ENCODE data around the gene MRPS27. TPM values are rescaled to one million over a fixed set of nuclear protein-coding genes. Genes with fewer than 3 reads are reported as not detected.

Gene MRPS27
- total RNA-seq, 4 donors from 2014 or later, result 14.3 to 34.7 (median 27.9) TPM

DNA sequence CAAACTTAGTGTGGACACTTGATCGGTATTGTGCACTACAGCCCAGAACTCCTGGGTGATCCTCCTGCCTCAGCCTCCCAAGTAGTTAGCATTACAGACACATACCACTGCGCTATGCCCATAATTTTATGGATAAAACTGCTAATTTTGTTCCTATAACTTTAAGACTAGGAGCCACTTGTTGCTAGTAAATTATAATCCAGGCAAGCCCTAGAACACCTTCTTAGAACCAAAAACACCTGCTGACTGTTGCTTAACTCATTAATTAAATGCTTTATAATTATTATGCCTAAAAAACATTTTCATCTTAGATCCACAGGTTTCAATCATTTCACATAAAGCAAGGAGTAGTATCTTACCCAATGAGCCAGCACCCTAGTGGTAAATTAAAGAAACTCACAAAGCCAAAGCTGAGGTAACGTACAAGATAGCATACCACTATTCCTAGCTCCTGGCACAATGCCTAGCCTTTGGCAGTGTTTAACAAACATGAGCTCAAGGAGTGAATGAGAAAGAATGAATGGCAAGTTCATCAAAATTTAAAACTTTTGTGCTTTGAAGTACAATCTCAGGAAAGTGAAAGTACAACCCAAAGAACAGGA lies 5.4 kb downstream of the MRPS27 start:
- Histone ChIP-seq H3K36me3 (peaks cover 0 to 17% (median 3%) of the 10 kb centered on the region in 4 donors), H3K27ac (no peak overlapping the region), H3K9me3 (no peaks in the 10 kb centered on the region), H3K4me3 (no peak overlapping the region), H3K4me1 (peaks cover 0 to 25% (median 8%) of the 10 kb centered on the region in 4 donors), H3K27me3 (no peaks in the 10 kb centered on the region)
- no peak for DNase-seq
- in situ Hi-C loops (cut with MboI; ENCODE audit: low pct_ligation_motif_present in 1 of 4, low pct_unique_long_range_greater_than_20kb in 1 of 4, low sequenced_read_pairs in 3 of 4) (loop anchor here in 2 of 4 donors (10.0 to 25.0 kb wide), 2 partner anchors 180 to 527 kb away; no protein-coding TSS in a partner anchor), intact Hi-C loops (cut with DNase I; ENCODE audit: low total_unique reads) (no loop called here)
- TF ChIP-seq, protein P1, sequence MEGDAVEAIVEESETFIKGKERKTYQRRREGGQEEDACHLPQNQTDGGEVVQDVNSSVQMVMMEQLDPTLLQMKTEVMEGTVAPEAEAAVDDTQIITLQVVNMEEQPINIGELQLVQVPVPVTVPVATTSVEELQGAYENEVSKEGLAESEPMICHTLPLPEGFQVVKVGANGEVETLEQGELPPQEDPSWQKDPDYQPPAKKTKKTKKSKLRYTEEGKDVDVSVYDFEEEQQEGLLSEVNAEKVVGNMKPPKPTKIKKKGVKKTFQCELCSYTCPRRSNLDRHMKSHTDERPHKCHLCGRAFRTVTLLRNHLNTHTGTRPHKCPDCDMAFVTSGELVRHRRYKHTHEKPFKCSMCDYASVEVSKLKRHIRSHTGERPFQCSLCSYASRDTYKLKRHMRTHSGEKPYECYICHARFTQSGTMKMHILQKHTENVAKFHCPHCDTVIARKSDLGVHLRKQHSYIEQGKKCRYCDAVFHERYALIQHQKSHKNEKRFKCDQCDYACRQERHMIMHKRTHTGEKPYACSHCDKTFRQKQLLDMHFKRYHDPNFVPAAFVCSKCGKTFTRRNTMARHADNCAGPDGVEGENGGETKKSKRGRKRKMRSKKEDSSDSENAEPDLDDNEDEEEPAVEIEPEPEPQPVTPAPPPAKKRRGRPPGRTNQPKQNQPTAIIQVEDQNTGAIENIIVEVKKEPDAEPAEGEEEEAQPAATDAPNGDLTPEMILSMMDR (IDR thresholded peaks at IDR 0.05), result no peak
- TF ChIP-seq POLR2A (IDR thresholded peaks at IDR 0.05) (no peak), POLR2AphosphoS5 (IDR thresholded peaks at IDR 0.05) (no peak), EP300 (IDR thresholded peaks at IDR 0.05; ENCODE audit: low read depth) (no peak)
- 73 to 74% methylated on average over 3 of the region's 3 CpGs for WGBS, 2 donors (ENCODE audit: low coverage in 1 of 2)

DNA sequence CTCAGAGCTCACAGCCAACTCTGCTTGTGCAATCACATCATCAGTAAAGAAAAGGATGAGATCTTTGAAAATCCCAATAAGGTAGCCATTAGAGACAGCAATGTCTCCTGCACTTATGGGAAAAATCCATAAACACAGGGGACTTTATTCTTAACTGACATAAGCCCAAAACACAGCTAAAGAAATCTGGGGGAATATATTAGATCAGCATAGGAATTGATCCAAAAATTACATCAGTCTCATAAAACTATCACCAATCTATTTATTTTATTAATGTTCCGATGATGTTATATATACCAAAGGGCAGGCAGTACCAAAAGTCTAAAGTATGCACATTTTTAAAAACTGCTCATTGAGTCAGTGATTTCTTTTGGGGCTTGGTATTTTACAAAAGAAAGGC lies 6.9 kb downstream of the MRPS27 start:
- TF ChIP-seq POLR2AphosphoS5 (IDR thresholded peaks at IDR 0.05) (no peak), POLR2A (IDR thresholded peaks at IDR 0.05) (no peak), EP300 (IDR thresholded peaks at IDR 0.05; ENCODE audit: low read depth) (no peak)
- TF ChIP-seq, protein P1 (IDR thresholded peaks at IDR 0.05), result no peak
- no peak overlapping the region for H3K27ac ChIP-seq
- DNase-seq, result no peak
- no peak overlapping the region for H3K4me3 ChIP-seq
- intact Hi-C loops (cut with DNase I; ENCODE audit: low total_unique reads), result no loop called here
- peaks cover 0 to 17% (median 3%) of the 10 kb centered on the region in 4 donors for H3K36me3 ChIP-seq
- peaks cover 0 to 14% (median 6%) of the 10 kb centered on the region in 4 donors for H3K4me1 ChIP-seq
- no peaks in the 10 kb centered on the region for H3K9me3 ChIP-seq
- in situ Hi-C loops (cut with MboI; ENCODE audit: low pct_ligation_motif_present in 1 of 4, low pct_unique_long_range_greater_than_20kb in 1 of 4, low sequenced_read_pairs in 3 of 4), result loop anchor here in 2 of 4 donors (10.0 to 25.0 kb wide), 2 partner anchors 178 to 526 kb away; no protein-coding TSS in a partner anchor
- H3K27me3 ChIP-seq, result no peaks in the 10 kb centered on the region
- 75 to 100% methylated on average over 1 of the region's 1 CpG for WGBS, 2 donors (ENCODE audit: low coverage in 1 of 2)

DNA sequence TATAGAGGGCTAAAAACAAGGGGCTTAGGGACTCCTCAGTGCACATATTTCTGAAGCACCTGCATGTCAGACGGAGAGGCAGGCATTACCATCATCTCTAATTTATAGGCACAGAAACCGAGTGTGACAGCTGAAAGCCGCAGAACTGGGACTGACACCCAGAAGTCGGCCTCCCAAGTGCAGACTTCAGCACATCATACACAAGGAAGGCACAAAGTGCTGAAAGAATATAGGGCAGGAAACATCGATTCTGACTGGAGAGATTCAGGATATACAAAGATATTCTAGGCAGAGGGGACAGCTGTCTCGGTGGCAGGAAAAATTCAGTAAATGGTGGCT lies 11.2 kb downstream of the MRPS27 start:
- Histone ChIP-seq H3K27ac (peak overlapping the region; percentile 96 to 98 (median 98)), H3K4me1 (peaks cover 0 to 21% (median 6%) of the 10 kb centered on the region in 4 donors), H3K4me3 (no peak overlapping the region), H3K36me3 (peaks cover 0 to 13% (median 3%) of the 10 kb centered on the region in 4 donors), H3K9me3 (no peaks in the 10 kb centered on the region), H3K27me3 (no peaks in the 10 kb centered on the region)
- WGBS, 2 donors (ENCODE audit: low coverage in 1 of 2), result 63 to 73% methylated on average over 4 to 6 of the region's 6 CpGs
- no peak for DNase-seq
- TF ChIP-seq EP300 (IDR thresholded peaks at IDR 0.05; ENCODE audit: low read depth) (no peak), POLR2AphosphoS5 (IDR thresholded peaks at IDR 0.05) (no peak), POLR2A (IDR thresholded peaks at IDR 0.05) (no peak)
- TF ChIP-seq, protein P1 (IDR thresholded peaks at IDR 0.05), result no peak
- intact Hi-C loops (cut with DNase I; ENCODE audit: low total_unique reads), result loop anchor here (5.0 kb wide), 1 partner anchor 527 kb away; no protein-coding TSS in a partner anchor
- in situ Hi-C loops (cut with MboI; ENCODE audit: low pct_ligation_motif_present in 1 of 4, low pct_unique_long_range_greater_than_20kb in 1 of 4, low sequenced_read_pairs in 3 of 4), result loop anchor here in 3 of 4 donors (10.0 to 25.0 kb wide), 3 partner anchors 164 to 524 kb away; no protein-coding TSS in a partner anchor

DNA sequence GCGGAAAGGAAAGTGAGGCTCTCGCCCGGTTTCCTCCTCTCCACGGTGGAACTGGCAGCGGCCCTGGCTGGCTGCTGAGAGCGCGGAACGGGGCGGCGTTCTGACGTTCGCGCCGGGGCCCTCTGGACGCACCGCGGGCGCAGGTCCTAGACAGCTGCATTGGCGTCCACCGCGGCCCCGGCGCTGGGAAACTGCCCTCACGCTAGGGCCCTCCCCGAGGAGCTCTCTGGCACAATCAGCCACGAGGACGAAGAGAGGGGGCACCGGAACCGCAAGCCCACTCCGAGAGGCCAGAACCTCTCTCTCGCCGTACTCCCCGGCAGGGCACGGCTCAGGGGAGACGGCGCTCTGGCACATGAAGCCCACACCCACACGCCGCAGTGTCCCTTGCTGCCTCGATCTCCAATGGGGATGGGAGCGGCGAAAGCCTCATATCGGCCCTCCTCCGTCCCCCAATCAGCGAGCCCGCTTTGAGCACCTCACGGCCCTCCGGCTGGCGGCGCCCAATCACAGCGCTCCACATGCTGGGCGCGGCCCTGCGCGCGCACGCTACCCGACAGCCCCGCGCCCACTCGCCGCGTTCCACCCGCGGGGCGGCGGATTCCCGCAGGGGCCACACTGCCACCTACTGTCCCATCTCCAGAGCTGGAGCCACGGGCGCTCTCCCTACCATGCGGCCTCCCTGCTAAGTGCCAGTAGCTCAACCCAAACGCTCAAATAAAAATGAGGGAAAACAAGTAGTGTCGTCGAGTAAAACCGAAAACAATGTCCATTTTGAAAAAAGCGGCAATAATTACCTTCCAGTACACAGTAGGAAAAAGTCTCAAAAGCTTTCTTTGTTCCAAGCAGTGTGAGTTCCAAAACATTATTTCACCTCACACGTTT lies 11.8 kb downstream of the MRPS27 start:
- Histone ChIP-seq H3K36me3 (peaks cover 0 to 13% (median 2%) of the 10 kb centered on the region in 4 donors), H3K9me3 (no peaks in the 10 kb centered on the region), H3K4me3 (peak overlapping the region; percentile 65 to 93 (median 68)), H3K4me1 (peaks cover 0 to 21% (median 6%) of the 10 kb centered on the region in 4 donors), H3K27me3 (no peaks in the 10 kb centered on the region), H3K27ac (peak overlapping the region; percentile 96 to 98 (median 98))
- in situ Hi-C loops (cut with MboI; ENCODE audit: low pct_ligation_motif_present in 1 of 4, low pct_unique_long_range_greater_than_20kb in 1 of 4, low sequenced_read_pairs in 3 of 4), result loop anchor here in 3 of 4 donors (10.0 to 25.0 kb wide), 3 partner anchors 163 to 523 kb away; no protein-coding TSS in a partner anchor
- intact Hi-C loops (cut with DNase I; ENCODE audit: low total_unique reads), result loop anchor here (5.0 kb wide), 1 partner anchor 526 kb away; no protein-coding TSS in a partner anchor
- TF ChIP-seq, protein P1 (IDR thresholded peaks at IDR 0.05), result peak; percentile 74 to 94 (median 83)
- TF ChIP-seq POLR2AphosphoS5 (IDR thresholded peaks at IDR 0.05) (peak; percentile 97 to 98 (median 98)), EP300 (IDR thresholded peaks at IDR 0.05; ENCODE audit: low read depth) (no peak), POLR2A (IDR thresholded peaks at IDR 0.05) (peak; percentile 96)
- 1 to 15% methylated on average over 4 to 66 of the region's 76 CpGs for WGBS, 2 donors (ENCODE audit: low coverage in 1 of 2)
- DNase-seq, result peak; percentile 98

Data from transverse colon (tissue), 4 donors.